ELR (cell line): ENCODE measurements around the gene CCL1.

ENCODE experiments used
- DNase-seq: peaks from one replicate; pipeline ENCODE4 v3.0.0-alpha.2; 2015; ENCODE audit warnings: low read depth

The CCL1 gene

GRCh38 chr17:34363183-34363661 is at the start of gene CCL1:
Gene CCL1 (minus strand): TSS chr17:34363233. CDS start chr17:34363161, 72 bp downstream.
- DNase-seq: no peak

- no peak for DNase-seq
Observed at GRCh38 chr17:34412534-34412933, 49.5 kb upstream of the CCL1 start.

- no peak for DNase-seq
Observed at GRCh38 chr17:34411646-34412421, 48.8 kb upstream of the CCL1 start.

GRCh38 chr17:34409352-34409751 is 46.3 kb upstream of the CCL1 start:
- DNase-seq: no peak

GRCh38 chr17:34408439-34408838 is 45.4 kb upstream of the CCL1 start:
- DNase-seq: no peak

- no peak for DNase-seq
Observed at GRCh38 chr17:34406226-34406625, 43.2 kb upstream of the CCL1 start.

GRCh38 chr17:34403006-34403405 is 40.0 kb upstream of the CCL1 start:
- no peak for DNase-seq

- DNase-seq: no peak
Observed at GRCh38 chr17:34401165-34401564, 38.1 kb upstream of the CCL1 start.

- DNase-seq: no peak
Observed at GRCh38 chr17:34400301-34400931, 37.4 kb upstream of the CCL1 start.

- DNase-seq: no peak
Observed at GRCh38 chr17:34399725-34400124, 36.7 kb upstream of the CCL1 start.

- no peak for DNase-seq
Observed at GRCh38 chr17:34398990-34399389, 36.0 kb upstream of the CCL1 start.

GRCh38 chr17:34397265-34397664 is 34.2 kb upstream of the CCL1 start:
- no peak for DNase-seq

- no peak for DNase-seq
Observed at GRCh38 chr17:34393401-34393800, 30.4 kb upstream of the CCL1 start.

GRCh38 chr17:34391241-34391640 is 28.2 kb upstream of the CCL1 start:
- DNase-seq: no peak

- no peak for DNase-seq
Observed at GRCh38 chr17:34390649-34391048, 27.6 kb upstream of the CCL1 start.

- no peak for DNase-seq
Observed at GRCh38 chr17:34389126-34389750, 26.2 kb upstream of the CCL1 start.

- DNase-seq: no peak
Observed at GRCh38 chr17:34387566-34387965, 24.5 kb upstream of the CCL1 start.

GRCh38 chr17:34386697-34387550 is 23.9 kb upstream of the CCL1 start:
- DNase-seq: no peak

GRCh38 chr17:34386343-34386696 is 23.3 kb upstream of the CCL1 start:
- no peak for DNase-seq

GRCh38 chr17:34384822-34385605 is 22.0 kb upstream of the CCL1 start:
- DNase-seq: no peak

- no peak for DNase-seq
Observed at GRCh38 chr17:34384271-34384670, 21.2 kb upstream of the CCL1 start.
